HT-29 (cell line): ENCODE data around the gene SH3RF3. TPM values are rescaled to one million over a fixed set of nuclear protein-coding genes. Genes with fewer than 3 reads are reported as not detected.

Experiments used
- DNase-seq: peaks from one replicate; pipeline ENCODE4 v3.0.0-alpha.2; 2015; ENCODE audit warnings: low spot score
- total RNA-seq: library from RNA; depleted of rRNA; stranded (reverse); fragments of >200 nt; shearing (Covaris generic); gene quantifications from 2 replicates; pipeline ENCODE4 v1.2.3, GENCODE V29; 2014

Gene SH3RF3
- total RNA-seq, 1 experiment from 2014 or later, result 0.05 TPM

GRCh38 chr2:109178968-109179367 lies 50.0 kb downstream of the SH3RF3 start:
- DNase-seq, result no peak

- DNase-seq, result no peak
These were observed 51.8 kb downstream of the SH3RF3 start for GRCh38 chr2:109180786-109181185.

- no peak for DNase-seq
These were observed 53.4 kb downstream of the SH3RF3 start for GRCh38 chr2:109182426-109182825.

DNA sequence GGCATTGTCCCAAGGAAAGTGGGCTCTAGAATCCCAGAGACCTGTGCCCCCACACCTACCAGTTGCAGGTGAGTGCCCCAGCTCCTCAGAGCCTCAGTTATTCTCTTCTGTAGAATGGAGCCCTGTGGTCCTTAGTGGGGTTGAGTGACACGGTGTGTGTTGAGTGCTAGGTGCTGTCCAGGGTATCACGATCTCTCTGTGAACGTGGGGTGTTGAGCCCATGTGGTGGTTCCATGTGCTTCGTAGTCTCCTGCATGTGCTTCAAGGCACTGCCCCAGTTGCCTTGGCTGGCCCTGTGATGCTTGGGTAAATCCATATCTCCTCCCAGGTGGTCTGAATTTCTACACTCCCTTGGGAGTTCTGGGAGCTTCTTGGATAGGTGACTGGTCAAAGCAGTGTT lies 54.9 kb downstream of the SH3RF3 start:
- no peak for DNase-seq

DNA sequence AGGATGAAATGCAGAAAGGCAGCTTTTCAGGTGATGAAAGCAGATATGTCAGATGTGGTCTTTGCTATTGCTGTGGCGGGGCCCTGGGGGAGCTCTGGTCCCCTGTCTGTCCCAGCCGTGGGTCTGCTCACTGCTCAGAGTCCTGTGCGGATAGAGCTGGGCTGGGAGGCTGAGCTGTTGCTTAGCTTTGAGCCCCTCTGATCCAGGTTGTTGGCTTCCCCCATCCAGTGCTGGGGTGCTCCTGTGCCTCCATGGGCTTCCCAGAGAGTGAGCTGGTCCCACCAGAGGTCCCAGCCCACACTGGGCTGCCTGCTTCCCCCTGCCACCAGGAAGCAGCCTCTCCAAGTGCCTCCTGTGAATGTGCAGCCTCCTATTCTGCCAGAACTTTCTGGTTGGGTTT lies 55.4 kb downstream of the SH3RF3 start:
- DNase-seq, result no peak

- no peak for DNase-seq
These were observed 56.3 kb downstream of the SH3RF3 start for GRCh38 chr2:109185338-109185737.

- no peak for DNase-seq
These were observed 57.0 kb downstream of the SH3RF3 start for GRCh38 chr2:109185821-109186570.

DNA sequence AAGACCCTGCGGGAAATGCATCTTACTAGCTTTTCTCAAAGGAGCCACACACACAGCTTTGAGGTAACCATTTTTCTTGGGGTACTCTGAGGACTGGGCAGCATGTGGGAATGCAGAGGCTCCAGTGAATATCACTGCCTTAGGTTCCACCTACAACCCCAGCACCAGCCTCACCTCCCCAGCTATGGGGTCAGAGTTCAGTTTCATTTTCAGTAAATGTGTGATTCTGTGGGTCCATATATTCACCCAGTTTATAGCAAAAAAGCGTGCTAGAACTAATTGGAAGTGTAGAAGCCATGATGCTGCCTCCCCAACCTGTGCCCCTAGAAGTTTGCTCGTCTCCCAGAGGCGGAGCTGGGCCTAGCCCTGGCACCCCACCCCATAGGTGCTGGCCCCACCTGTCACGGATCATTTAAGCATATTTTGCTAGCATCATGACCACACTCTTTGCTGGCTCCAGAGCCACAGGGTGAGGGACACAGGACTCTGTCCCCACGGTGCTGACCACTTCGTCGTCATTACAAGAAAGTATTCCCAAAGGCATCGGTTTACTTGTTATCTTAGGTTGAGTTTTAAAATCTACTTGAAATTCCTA lies 57.7 kb downstream of the SH3RF3 start:
- no peak for DNase-seq

DNA sequence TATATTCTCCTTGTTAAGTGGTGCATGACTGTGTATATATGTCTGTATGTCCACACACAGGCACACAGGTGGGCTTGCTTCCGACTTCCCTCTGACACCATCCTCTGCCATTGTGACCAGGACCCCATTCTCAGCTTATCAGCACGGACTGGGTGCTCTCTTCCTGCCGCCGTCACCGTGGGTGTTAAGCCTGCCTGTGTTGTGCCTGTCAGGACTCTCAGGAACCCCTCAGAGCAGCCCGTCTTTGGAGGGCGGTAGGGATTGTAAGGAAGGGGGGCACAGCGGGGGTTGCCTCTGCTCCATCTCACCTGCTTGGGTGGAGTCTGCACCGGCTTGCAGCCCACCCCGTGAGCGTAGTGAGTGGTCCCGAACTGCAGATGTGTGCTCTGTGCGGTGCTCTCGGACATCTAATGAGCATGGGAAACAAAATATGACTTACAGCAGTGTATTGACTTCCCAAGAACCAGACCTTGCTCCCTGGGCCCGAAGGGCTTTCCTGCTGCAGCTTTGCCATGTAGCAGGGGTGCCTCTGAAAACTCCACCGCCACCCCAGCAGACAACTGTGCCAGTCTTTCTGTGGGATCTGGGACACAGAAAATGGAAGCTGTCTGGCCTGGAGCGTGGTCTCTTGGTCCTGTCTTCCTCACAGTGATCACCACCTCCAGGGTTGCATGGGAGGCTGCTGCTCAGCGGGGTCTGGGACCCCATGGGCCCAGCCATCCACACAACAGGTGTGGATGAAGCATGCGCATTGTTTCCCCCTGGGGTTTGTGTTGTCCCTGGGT lies 58.9 kb downstream of the SH3RF3 start:
- DNase-seq, result no peak

DNA sequence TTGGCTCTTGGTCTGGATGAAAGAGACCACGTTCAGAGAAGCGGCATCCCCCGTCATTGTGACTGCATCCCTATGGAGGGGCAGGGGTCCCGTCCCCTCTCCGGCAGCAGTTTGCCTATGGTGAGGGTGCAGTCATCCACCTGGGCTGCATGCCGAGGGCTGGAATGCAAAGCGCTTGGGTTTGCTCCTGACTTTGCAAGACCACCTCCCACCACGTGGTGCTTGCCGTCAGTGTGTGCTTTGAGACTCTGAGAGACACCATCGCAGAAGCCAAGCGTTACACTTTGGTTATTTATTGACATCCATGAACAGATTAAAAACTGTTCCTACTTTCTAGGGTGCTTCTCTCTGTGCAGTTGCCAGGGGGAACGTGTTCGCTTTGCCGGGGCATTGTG lies 59.5 kb downstream of the SH3RF3 start:
- no peak for DNase-seq

DNA sequence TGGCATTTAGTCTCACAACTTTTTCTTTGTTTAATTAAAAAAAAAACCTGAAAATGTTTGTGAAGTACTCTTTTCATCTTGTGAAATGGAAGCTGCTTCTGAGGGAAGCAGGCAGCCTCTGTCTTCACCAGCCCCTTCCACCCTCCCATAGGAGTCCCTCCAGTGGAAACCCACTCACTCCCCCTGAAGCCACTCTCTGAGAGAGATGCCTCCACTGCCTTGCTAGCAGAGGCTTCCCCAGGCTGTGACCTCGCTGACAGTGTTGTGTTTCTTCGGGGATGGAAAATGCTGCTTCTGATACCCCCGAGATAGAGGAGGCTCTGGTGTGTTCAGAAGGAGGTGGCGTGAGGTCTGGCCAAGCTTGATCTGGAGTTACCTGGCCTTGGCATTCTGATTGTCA lies 59.9 kb downstream of the SH3RF3 start:
- no peak for DNase-seq

- DNase-seq, result no peak
These were observed 60.7 kb downstream of the SH3RF3 start for GRCh38 chr2:109189751-109190150.

DNA sequence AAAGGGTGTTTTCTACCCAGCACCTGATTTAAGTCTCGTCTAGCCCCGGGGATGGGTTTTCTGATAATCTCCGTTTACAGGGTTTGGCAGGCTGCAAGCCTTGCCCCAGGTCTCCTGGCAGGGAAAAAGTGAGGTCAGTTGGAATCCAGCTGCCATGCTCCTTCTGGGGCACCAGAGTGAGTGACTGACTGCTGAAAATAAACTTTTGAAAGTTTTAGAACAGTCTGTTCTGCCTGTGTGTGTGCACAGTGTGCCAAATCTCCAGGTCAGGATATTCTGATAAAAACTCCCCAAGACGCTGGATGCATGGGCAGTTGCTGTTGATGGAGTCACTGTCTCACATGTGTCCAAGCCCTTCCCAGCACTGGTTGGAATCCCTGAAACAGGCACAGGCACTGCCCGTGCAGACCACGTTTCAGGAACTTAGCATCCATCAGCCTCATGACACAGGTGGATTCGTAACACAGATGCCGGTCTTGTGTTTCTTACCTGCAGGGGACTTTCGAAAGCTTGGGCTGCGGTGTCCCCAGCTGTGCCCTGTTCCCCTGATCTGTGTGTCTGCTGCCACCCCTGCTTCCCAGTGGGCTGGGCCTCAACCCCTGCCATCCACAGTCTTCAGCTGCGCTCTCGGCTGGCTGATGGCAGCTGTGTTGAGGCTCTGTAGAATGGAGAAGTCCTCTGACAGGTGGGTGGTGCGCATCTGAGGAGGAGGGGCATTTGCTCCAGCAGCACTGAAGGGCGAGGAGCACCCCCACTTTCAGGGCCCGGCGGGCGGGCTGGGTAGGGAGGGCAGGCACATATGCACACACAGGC lies 65.0 kb downstream of the SH3RF3 start:
- DNase-seq, result no peak

- no peak for DNase-seq
These were observed 65.6 kb downstream of the SH3RF3 start for GRCh38 chr2:109194620-109194937.

DNA sequence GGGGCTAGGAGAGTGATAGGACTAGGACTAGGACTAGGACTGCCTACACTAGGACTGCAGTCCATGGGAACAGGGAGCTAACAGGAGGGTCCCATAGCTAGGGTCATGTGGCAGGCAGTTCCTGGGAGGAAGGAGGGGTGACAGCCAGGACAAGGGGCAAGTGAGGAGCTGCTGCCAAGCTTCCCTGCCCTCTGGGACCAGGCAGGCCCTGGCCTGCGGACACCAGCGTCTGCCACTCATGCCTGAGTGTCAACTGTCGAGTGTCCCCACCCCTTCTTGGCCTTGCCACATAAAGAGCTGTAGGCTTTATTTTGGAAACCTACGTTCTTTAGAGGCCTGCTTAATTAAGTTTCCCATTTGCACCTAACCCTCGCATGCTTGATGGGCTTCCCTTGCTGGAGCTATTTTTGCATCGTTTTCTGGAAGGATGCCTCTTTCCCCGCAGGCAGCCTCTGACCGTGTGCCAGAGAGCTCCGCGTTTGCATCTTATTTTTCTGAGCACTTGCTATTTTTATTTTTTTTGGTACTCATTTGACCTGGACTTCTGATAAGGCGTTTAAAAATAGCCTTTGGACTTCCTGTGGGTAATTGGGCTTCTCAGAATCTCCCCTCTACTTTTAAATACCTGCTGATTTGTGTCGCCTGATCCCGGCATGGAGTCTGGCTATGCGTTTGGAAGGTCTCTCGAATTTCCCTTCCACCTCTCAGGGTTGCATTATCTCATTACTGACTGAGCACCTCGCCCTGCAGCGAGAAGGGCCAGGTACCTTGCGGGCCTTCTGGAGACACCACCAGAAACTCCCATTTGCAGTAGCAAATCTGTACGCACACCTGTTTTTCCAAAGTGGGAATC lies 66.4 kb downstream of the SH3RF3 start:
- no peak for DNase-seq

- DNase-seq, result no peak
These were observed 67.3 kb downstream of the SH3RF3 start for GRCh38 chr2:109196081-109196875.

DNA sequence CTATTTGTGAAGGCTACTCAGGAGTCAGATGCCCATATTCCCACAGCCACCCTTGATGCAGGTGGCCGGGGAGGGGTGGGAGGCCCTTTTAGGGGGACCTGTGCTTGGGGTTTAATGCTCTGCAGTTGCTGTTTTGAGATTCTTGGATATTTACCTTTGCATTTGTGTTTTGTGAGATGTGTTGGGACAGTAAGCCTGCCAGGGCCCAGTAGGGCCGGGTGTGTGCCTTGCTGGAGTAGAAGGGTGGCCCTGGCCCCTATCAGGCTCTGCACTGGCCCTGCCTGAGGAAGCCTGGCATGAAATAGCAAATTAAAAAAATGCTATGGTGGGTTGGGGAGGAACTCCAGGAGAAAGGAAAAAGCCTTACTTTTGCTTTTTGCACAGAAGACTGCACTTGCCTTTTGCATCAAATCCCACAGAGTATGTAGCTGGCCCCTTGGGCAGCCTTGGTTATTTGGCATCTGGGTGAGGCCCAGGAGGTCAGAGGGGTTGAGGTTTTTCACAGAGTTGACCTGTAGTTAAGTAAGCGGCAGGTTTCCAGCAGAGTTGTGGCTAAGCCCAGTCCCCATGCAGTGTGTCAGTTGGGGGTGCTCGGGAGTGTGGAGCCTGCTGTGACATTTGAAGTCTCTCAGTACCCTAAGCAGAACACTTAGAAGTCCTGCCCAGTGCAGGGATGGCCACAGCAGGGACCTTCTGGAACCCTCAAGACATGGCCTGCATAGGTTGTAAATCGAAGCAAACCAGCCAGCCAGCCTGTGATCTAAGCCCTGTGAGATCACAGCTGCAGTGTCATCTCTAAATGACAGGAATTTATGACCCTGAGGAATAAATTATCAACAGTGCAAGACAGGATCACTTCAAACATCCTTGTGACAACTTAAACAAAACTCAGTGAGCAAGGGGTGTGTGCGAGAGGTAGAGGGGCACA lies 68.8 kb downstream of the SH3RF3 start:
- no peak for DNase-seq

GRCh38 chr2:109199790-109200189 lies 70.8 kb downstream of the SH3RF3 start:
- no peak for DNase-seq
